Right cardiac atrium (tissue), 5 donors: ENCODE results near the gene AS3MT. TPM values are rescaled to one million over a fixed set of nuclear protein-coding genes. Genes with fewer than 3 reads are reported as not detected.
"Not testable (repeated sequence)": the region's sequence is repeated elsewhere in the genome, so short reads cannot be mapped to it uniquely, and the experiment has no call there.

Experiments
- ATAC-seq, 2 donors: fragments of 200-7000 bp; cut with Tn5 transposase; one replicate each; pipeline versions ENCODE4 v1.8.0 to v1.9.1; 2020; ENCODE audit warnings: moderate library complexity in 2 of 2, mild to moderate bottlenecking in 1 of 2
- DNase-seq, 3 donors: peaks; one replicate each; pipeline ENCODE4 v3.0.0-alpha.2; 2020
- H3K27ac ChIP-seq: one replicate; pipeline ENCODE4 v1.5.1; 2013; ENCODE audit warnings: mild to moderate bottlenecking, low read length, control low read depth, moderate library complexity
- H3K27me3 ChIP-seq: one replicate; pipeline ENCODE4 v1.6.1; 2013; ENCODE audit not compliant: control insufficient read depth, insufficient read depth
- H3K4me1 ChIP-seq: one replicate; pipeline ENCODE4 v1.6.1; 2013; ENCODE audit warnings: low read length; ENCODE audit not compliant: control insufficient read depth, insufficient read depth
- H3K4me3 ChIP-seq: one replicate; pipeline ENCODE4 v1.5.1; 2013; ENCODE audit warnings: low read length, control low read depth
- H3K9me3 ChIP-seq: one replicate; pipeline ENCODE4 v1.6.1; 2013; ENCODE audit warnings: low read length; ENCODE audit not compliant: control insufficient read depth
- WGBS: extraction: QIAGEN DNeasy Blood & Tissue Kit; methylation state at CpG from one replicate; pipeline ENCODE4 v1.1.7; 2013; 5-methylcytosine and 5-hydroxymethylcytosine counted together
- intact Hi-C, 4 donors: fragments of 100-400 bp; cut with DNase I; formaldehyde crosslinking; loops; one replicate each; pipeline versions ENCODE4 v1.11.0 to v1.14.0; 2022 to 2023
- polyA plus RNA-seq: library from polyadenylated mRNA; stranded (reverse); fragments of 200-250 nt; gene quantifications from one replicate; pipeline ENCODE4 v1.2.3, GENCODE V29; 2013
- total RNA-seq, 4 donors: library from RNA; stranded (reverse); fragmentation: NEBNext Ultra II Directional; extraction: Animal tissue kit (Norgen Biotek cat#: 25700); gene quantifications; one replicate each; pipeline ENCODE4 v1.2.1, GENCODE V29; 2021
- donor health status: healthy with polysubstance abuse.
- donor health status: DM: no; HTN: yes; CAD: no.
- donor health status: DM: no; HTN: no; CAD: no.
- donor health status: DM: no; HTN: yes; CAD: no; lungs with severe emphysema.
- donor health status: DM: yes; HTN: yes; CAD: no.

Gene AS3MT
- total and polyA plus RNA-seq, 5 donors = 10.0 to 35.2 (median 14.2) TPM

DNA sequence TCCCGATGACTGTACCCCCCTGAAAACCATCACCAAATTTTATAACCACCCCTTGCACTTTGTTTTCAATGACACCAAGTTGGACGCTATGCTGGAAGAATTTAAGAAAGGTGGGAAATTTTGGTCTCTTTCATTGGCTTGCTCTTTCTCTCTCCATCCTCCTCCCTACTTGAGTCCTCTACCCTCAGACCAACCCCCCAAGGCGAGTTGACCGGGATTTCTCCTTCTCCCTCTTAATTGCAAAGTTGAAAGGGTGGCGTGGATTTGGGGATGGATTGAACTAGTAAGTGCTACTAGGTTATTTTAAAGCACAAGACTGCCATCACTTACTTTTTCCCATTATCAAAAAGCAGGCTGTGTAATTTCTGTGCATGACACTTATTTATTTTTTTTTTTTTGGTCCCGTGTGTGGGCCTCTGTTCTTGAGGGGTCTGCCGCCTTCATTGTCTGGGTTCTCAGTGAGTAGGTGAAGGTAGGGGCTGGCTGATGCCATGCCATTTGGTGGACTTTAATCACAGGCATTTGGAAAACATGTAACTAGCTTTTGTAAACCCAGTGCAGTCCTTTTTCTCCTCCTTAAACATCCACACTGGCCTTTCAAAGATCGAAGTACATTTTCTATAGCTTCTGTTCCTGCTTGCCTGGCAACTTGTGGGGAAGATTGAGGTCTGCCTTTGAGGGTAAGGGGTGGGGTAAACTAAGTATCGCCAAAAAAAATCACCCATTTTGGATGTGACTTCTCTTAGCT lies 50.9 kb downstream of the AS3MT start:
- Histone ChIP-seq H3K27me3 (no peaks in the 10 kb centered on the region), H3K4me3 (peak overlapping the region; percentile 51), H3K27ac (no peak overlapping the region), H3K4me1 (peaks cover 8% of the 10 kb centered on the region), H3K9me3 (no peaks in the 10 kb centered on the region)
- no peak for ATAC-seq
- WGBS = 47% methylated on average over 9 of the region's 9 CpGs
- intact Hi-C loops = loop anchor here (5.0 to 10.0 kb wide), 5 partner anchors 132 to 325 kb away; partner anchors contain the start of gene RPEL1 (in 1 of the 4)
- DNase-seq = no peak

DNA sequence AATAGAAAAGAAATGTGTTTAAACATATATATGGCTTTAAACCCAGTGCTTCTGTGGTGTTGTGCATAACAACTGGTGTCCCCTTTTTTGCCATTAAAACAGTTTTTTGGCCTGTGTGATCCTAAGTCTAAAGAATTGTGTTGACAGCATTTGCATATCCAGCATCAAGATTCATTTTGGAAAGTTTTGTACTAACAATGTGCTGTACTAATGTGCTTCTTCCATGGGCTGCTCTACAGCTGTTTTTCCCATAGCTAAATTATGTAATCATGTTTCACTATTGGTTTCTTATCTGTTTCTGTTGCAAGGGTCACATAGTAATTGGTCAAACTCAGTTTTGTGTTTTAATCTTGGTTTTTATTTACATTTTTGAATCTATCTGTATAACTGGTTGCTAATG lies 54.3 kb downstream of the AS3MT start:
- no peak for ATAC-seq
- Histone ChIP-seq H3K27ac (no peak overlapping the region), H3K4me1 (peaks cover 8% of the 10 kb centered on the region), H3K9me3 (no peaks in the 10 kb centered on the region), H3K4me3 (no peak overlapping the region), H3K27me3 (no peaks in the 10 kb centered on the region)
- no peak for DNase-seq
- intact Hi-C loops = no loop called here

DNA sequence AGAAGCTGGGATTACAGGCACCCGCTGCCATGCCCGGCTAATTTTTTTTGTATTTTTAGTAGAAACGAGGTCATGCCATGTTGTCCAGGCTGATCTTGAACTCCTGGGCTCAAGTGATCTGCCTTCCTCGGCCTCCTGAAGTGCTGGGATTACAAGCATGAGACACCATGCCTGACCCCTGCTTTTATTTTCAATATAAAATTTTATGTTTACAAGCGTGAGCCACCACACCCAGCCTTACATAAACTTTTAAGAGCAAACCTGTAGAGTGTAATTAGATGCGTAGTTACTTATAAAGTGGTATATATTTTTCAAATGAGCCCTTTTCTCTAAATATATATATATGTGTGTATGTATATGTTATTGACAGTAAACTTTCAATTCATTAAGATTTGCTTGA lies 57.6 kb downstream of the AS3MT start:
- no peak overlapping the region for H3K4me3 ChIP-seq
- no peak overlapping the region for H3K27ac ChIP-seq
- WGBS = 92% methylated on average over 6 of the region's 6 CpGs
- peaks cover 1% of the 10 kb centered on the region for H3K4me1 ChIP-seq
- no peaks in the 10 kb centered on the region for H3K9me3 ChIP-seq
- DNase-seq (no peak), ATAC-seq (no peak)
- intact Hi-C loops = no loop called here
- H3K27me3 ChIP-seq = no peaks in the 10 kb centered on the region

DNA sequence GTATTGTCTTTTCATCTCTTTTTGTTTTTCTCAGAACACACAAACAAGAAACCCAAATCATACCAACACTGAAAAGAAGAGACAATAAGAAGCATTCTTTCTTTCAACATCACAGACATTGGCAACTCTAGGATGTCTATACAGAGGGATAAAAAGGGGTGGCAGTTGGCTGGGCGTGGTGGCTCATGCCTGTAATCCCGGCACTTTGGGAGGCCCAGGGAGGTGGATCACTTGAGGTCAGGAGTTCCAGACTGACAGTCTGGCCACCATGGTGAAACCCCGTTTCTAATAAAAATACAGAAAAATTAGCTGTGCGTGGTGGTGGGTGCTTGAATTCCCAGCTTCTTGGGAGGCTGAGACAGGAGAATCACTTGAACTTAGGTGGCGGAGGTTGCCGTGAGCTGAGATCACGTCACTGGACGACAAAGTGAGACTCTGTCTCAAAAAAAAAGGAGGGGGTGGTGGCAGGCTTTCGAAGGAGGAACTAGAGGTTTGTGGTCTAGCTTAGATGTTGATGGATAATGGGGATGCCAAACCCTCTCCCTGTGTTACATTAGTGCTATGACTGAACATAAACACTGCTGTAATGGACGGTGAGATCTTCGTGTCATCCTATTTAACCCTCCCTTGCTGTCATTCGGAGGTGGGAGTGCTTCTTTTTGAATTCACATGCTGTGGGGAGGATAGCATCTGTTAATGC lies 58.2 kb downstream of the AS3MT start:
- H3K4me1 ChIP-seq = peaks cover 1% of the 10 kb centered on the region
- WGBS = 81% methylated on average over 12 of the region's 12 CpGs
- DNase-seq = no peak
- no peak overlapping the region for H3K4me3 ChIP-seq
- no peak overlapping the region for H3K27ac ChIP-seq
- intact Hi-C loops = no loop called here
- no peaks in the 10 kb centered on the region for H3K27me3 ChIP-seq
- no peak for ATAC-seq
- H3K9me3 ChIP-seq = no peaks in the 10 kb centered on the region

DNA sequence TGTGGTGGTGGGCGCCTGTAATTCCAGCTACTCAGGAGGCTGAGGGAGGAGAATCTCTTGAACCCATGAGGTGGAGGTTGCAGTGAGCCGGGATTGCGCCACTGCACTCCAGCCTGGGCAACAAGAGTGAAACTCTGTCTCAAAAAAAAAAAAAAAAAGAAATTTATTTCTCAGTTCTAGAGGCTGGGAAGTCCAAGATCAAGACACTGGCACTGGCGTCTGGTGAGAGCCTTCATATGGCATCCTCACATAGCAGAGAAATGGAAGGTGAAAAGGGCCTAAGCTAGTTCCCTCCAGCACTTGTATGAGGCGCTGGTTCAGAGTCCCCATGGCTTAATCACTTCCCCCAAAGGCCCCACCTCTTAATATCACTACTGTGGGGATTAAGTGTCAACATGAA lies 59.2 kb downstream of the AS3MT start:
- WGBS = 99% methylated on average over 5 of the region's 5 CpGs
- intact Hi-C loops, DNase-seq, H3K27me3 ChIP-seq, ATAC-seq, H3K4me3 ChIP-seq, H3K4me1 ChIP-seq, H3K9me3 ChIP-seq, H3K27ac ChIP-seq: not testable (repeated sequence)

DNA sequence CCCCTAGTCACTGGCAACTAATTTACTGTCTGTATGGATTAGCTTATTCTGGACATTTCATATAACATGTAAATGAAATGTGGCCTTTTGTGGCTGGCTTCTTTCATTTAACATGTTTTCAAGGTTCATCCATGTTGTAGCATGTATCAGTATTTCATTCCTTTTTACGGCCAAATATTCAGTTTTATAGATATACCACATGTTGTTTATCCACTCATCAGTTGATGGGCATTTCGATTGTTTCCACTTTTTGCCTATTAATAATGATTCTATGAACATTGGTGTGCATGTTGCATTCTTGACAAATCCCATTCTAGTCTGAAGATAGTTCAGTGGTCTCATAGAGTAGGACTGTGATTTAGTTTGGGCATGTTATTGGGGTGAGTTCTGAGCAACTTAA lies 61.5 kb downstream of the AS3MT start:
- Histone ChIP-seq H3K9me3 (no peaks in the 10 kb centered on the region), H3K27ac (no peak overlapping the region), H3K4me1 (no peaks in the 10 kb centered on the region), H3K4me3 (no peak overlapping the region), H3K27me3 (no peaks in the 10 kb centered on the region)
- ATAC-seq (no peak), DNase-seq (no peak)
- intact Hi-C loops = no loop called here
- WGBS = 90% methylated on average over 2 of the region's 2 CpGs

DNA sequence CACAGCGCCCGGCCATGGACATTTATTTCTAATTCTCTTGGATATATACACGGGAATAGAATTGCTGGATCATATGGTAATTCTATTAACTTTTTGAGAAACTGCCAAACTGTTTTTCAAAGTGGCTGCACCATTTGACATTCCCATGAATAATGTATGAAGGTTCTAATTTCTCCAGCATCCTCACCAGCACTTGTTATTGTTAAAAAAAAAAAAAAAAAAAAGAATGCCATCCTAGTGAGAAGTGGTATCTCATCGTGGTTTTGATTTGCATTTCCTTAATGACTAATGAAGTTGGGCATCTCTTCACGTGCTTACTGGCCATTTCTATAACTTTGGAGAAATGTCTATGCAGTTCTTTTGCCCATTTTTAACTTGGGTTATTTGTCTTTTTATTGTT lies 62.4 kb downstream of the AS3MT start:
- Histone ChIP-seq H3K4me1 (no peaks in the 10 kb centered on the region), H3K27me3 (no peaks in the 10 kb centered on the region), H3K27ac (no peak overlapping the region), H3K4me3 (no peak overlapping the region), H3K9me3 (no peaks in the 10 kb centered on the region)
- WGBS = 85% methylated on average over 5 of the region's 5 CpGs
- no peak for ATAC-seq
- intact Hi-C loops = no loop called here
- no peak for DNase-seq

DNA sequence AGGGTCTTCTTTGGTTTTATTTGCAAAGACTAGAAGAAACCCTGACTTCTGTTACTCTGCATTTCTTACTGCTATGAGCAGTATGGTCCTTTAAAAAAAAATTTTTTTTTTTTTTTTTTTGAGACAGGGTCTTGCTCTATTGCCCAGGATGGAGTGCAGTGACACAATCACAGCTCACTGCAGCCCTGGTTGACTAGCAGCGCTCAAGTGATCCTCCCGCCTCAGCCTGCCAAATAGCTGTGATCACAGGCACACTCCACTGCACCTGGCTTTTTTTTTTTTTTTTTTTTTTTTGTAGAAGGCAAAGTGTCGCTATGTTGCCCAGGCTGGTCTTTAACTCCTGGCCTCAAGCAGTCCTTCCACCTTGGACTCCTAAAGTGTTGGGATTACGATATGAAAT lies 66.2 kb downstream of the AS3MT start:
- H3K4me1 ChIP-seq = no peaks in the 10 kb centered on the region
- intact Hi-C loops = no loop called here
- WGBS = 97% methylated on average over 4 of the region's 4 CpGs
- no peak overlapping the region for H3K4me3 ChIP-seq
- ATAC-seq = no peak
- H3K27ac ChIP-seq = no peak overlapping the region
- no peak for DNase-seq
- H3K27me3 ChIP-seq = no peaks in the 10 kb centered on the region
- no peaks in the 10 kb centered on the region for H3K9me3 ChIP-seq

DNA sequence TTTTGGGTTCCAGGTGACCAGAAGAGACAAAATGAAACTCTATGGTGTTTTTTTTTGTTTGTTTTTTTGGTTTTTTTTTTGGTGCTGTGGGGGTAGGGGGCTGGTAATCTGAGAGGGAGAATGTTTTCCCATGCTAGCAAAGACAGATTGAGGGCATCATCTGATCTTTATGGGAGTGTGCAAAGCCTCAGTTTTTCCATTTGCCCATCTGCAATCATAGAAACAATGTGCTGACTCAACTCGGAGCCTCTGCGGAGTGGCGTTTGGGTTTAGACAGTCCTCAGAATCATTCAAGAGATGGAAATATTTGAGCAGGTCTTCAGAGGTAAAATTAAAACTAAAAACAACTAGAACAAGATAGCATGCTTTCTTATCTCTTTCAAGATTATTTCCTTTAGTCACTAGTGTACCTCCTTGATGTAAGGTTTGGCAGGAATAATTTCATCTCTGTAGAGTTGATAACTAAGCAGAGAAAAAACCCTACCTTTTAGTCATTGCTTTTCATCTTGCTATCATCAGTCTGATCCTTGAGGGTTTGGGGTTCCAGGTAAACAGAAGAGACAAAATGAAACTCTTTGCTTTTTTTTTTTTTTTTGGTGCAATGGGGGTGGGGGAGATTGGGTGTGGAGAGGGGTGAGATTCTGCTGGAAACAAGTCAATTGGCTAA lies 66.8 kb downstream of the AS3MT start:
- intact Hi-C loops = no loop called here
- no peak overlapping the region for H3K4me3 ChIP-seq
- ATAC-seq (no peak), DNase-seq (no peak)
- H3K27me3 ChIP-seq = no peaks in the 10 kb centered on the region
- no peaks in the 10 kb centered on the region for H3K4me1 ChIP-seq
- WGBS = 82% methylated on average over 3 of the region's 3 CpGs
- no peaks in the 10 kb centered on the region for H3K9me3 ChIP-seq
- no peak overlapping the region for H3K27ac ChIP-seq

DNA sequence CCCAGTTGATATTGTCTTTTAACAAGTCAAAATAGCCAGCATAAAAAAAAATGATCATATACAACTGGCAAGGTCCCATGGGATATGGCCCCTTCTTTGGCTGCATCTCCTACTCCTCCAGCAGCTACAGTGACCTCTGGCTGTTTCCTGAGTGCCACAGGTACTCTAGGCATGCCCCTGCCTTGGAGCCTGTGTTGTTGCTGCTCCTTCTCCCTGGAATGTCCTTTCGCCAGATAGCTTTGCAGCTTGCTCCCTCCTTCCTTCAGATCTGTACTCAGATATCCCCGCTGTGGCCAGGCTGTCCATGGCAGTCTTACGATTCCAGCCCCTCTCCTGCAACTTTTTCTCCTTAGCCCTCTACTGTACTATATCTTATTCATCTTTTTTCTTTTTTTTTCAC lies 72.1 kb downstream of the AS3MT start:
- WGBS = 99% methylated on average over 3 of the region's 3 CpGs
- ATAC-seq (no peak), DNase-seq (no peak)
- Histone ChIP-seq H3K27ac (no peak overlapping the region), H3K27me3 (no peaks in the 10 kb centered on the region), H3K4me3 (no peak overlapping the region), H3K4me1 (peaks cover 4% of the 10 kb centered on the region), H3K9me3 (no peaks in the 10 kb centered on the region)
- intact Hi-C loops = no loop called here

DNA sequence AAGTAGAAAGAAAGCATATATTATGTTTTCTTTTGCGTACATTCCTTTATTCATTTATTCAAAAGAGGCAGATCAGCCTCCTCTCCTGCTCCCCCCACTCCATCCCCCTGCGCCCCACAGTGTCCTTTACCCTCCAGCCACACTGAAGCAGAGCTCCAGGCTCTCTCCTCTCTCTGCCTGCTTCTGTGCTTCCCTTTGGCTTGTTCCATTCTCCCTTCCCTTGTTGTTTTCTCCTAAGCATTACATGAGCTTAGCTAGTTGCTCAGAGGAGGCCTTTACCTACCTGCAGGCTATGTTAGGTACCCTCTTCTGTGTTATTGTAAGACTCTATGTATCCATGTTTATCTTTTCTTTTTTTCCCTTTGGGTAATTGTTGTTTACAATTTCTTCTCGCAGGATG lies 76.2 kb downstream of the AS3MT start:
- intact Hi-C loops = no loop called here
- 88% methylated on average over 3 of the region's 3 CpGs for WGBS
- DNase-seq = no peak

More for the DNA sequence above, 76.2 kb downstream of the AS3MT start:
- ATAC-seq = no peak
- H3K9me3 ChIP-seq = no peaks in the 10 kb centered on the region
- peaks cover 4% of the 10 kb centered on the region for H3K4me1 ChIP-seq
- H3K4me3 ChIP-seq = no peak overlapping the region
- H3K27me3 ChIP-seq = no peaks in the 10 kb centered on the region
- H3K27ac ChIP-seq = no peak overlapping the region
